ENCODE measurements around the gene WDFY4. TPM values are rescaled to one million over a fixed set of nuclear protein-coding genes. Genes with fewer than 3 reads are reported as not detected.
A peak's percentile ranks its signal among the peaks of the same experiment; 100 is the strongest.

WDFY4 gene
- total RNA-seq, 4 donors from 2014 or later: 0.60 to 20.6 (median 5.1) TPM

DNA sequence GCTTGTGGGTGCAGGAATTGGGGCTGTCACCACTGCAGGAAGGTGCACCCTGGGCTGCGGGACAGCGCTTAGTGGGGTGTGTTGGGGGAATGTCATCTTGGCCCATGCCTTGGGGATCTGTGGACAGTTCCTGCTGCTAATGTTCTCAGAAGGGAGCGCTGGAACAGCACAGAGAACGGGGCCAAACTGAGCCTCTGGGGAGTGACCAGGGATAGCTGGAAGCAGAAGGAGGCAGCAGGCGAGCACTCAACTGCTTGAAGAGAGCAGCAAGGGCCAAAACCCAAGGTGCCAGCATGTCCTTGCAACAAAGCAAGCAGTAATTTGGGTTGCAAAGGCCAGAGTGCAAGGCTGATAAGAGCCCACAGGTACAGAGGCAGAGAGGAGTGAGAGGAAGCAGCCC, 31.3 kb upstream of the WDFY4 start:
- intact Hi-C loops (cut with DNase I; ENCODE audit: low total_unique reads): loop anchor here (10.0 kb wide), 1 partner anchor 289 kb away; no protein-coding TSS in a partner anchor
- no peak overlapping the region for H3K4me3 ChIP-seq
- TF ChIP-seq, protein P1, sequence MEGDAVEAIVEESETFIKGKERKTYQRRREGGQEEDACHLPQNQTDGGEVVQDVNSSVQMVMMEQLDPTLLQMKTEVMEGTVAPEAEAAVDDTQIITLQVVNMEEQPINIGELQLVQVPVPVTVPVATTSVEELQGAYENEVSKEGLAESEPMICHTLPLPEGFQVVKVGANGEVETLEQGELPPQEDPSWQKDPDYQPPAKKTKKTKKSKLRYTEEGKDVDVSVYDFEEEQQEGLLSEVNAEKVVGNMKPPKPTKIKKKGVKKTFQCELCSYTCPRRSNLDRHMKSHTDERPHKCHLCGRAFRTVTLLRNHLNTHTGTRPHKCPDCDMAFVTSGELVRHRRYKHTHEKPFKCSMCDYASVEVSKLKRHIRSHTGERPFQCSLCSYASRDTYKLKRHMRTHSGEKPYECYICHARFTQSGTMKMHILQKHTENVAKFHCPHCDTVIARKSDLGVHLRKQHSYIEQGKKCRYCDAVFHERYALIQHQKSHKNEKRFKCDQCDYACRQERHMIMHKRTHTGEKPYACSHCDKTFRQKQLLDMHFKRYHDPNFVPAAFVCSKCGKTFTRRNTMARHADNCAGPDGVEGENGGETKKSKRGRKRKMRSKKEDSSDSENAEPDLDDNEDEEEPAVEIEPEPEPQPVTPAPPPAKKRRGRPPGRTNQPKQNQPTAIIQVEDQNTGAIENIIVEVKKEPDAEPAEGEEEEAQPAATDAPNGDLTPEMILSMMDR (IDR thresholded peaks at IDR 0.05): no peak
- TF ChIP-seq EP300 (IDR thresholded peaks at IDR 0.05; ENCODE audit: low read depth) (no peak), POLR2AphosphoS5 (IDR thresholded peaks at IDR 0.05) (no peak), POLR2A (IDR thresholded peaks at IDR 0.05) (no peak)
- peaks cover 7% of the 10 kb centered on the region for H3K27me3 ChIP-seq
- in situ Hi-C loops (cut with MboI; ENCODE audit: low pct_ligation_motif_present in 1 of 4, low pct_unique_long_range_greater_than_20kb in 1 of 4, low sequenced_read_pairs in 3 of 4): loop anchor here (10.0 to 25.0 kb wide), 4 partner anchors 99 to 859 kb away; no protein-coding TSS in a partner anchor
- H3K27ac ChIP-seq: no peak overlapping the region
- H3K4me1 ChIP-seq: peaks cover 0 to 16% (median 14%) of the 10 kb centered on the region in 4 donors
- H3K9me3 ChIP-seq: no peaks in the 10 kb centered on the region
- 72% methylated on average over 5 of the region's 5 CpGs; no CpG with 5 or more reads in 1 of the 2 donors for WGBS, 2 donors (ENCODE audit: low coverage in 1 of 2)
- no peak for DNase-seq
- H3K36me3 ChIP-seq: no peaks in the 10 kb centered on the region

DNA sequence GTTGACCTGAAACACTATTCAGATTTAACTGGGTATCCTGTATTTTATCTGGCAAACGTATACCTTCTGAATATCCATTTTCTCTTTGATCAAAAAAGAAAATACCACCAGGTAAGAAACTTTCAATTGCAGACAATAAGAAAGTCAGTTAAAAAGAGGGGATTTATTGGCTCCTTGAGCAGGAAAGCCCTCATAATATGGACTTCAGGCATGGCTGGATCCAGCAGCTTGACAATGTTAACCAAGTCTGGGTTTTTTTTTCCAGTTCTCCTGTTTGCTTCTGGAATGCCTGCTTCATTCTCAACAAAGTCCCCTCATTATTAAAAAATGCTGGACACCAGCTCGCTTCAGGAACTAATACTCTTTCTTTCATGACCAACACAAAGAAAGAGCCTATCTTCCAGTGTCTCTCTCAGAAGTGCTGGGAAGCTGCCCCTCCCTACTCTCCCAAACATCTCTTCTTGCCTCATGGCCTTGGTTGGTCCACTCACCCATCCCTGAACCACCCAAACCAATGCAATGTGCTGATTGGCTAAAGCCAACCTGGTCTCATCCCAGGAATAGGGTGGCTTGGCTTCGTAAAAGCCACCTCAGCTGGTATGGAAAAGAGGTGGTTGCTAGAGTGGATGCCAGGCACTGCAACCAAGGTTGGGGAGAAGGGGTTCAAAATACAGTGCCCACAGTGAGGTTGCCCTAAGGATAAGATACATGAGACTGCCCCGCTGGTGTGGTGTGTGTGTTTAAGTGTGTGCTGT, 30.6 kb upstream of the WDFY4 start:
- peaks cover 7% of the 10 kb centered on the region for H3K27me3 ChIP-seq
- intact Hi-C loops (cut with DNase I; ENCODE audit: low total_unique reads) (loop anchor here (10.0 kb wide), 1 partner anchor 289 kb away; no protein-coding TSS in a partner anchor), in situ Hi-C loops (cut with MboI; ENCODE audit: low pct_ligation_motif_present in 1 of 4, low pct_unique_long_range_greater_than_20kb in 1 of 4, low sequenced_read_pairs in 3 of 4) (loop anchor here (10.0 to 25.0 kb wide), 4 partner anchors 99 to 858 kb away; no protein-coding TSS in a partner anchor)
- DNase-seq: no peak
- 89 to 97% methylated on average over 3 to 4 of the region's 4 CpGs for WGBS, 2 donors (ENCODE audit: low coverage in 1 of 2)
- H3K4me3 ChIP-seq: no peak overlapping the region
- H3K9me3 ChIP-seq: no peaks in the 10 kb centered on the region
- TF ChIP-seq POLR2AphosphoS5 (IDR thresholded peaks at IDR 0.05) (no peak), POLR2A (IDR thresholded peaks at IDR 0.05) (no peak), EP300 (IDR thresholded peaks at IDR 0.05; ENCODE audit: low read depth) (no peak)
- TF ChIP-seq, protein P1 (IDR thresholded peaks at IDR 0.05): no peak
- peaks cover 0 to 16% (median 14%) of the 10 kb centered on the region in 4 donors for H3K4me1 ChIP-seq
- H3K27ac ChIP-seq: no peak overlapping the region
- no peaks in the 10 kb centered on the region for H3K36me3 ChIP-seq

DNA sequence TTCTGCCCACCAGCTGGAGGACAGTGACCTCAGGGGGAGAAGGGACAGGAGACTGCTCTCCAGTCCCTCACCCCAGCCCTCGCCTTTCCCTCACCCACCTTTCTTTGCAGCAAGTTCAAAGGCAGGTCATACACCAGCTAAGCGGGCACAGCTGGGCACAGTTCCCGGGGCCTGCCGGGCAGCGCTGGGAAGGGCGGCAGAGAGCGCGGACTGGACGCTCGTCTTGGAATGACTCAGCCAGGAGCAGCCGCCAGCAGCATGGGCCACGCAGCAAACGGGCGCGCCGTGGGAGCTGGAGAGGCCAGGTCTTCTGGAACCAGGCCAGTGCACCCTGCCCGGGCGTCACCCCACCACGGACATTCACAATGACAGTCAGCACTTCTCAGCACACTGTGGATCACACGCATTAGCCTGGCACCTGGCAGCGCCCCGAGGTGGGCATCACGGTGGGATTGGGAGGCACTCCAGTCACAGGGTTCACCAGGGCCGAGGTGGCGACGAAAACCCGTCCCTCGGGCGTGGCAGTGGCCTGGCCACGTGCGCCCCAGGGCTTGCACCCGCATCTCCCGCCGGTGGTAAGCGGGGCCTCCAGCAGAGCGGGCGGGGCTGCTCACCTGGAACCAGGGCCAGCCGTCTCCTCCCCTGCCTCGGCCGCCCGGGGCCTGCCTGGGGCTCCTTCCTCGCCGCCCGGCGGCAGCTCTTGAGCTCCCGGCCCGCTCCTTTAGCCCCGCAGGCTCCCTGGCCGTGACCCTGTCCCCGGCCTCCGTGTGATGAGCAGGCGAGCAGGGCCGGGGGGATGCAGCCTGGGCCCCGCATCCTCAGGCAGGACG, 29.0 kb upstream of the WDFY4 start:
- 18 to 29% methylated on average over 1 to 38 of the region's 55 CpGs for WGBS, 2 donors (ENCODE audit: low coverage in 1 of 2)
- in situ Hi-C loops (cut with MboI; ENCODE audit: low pct_ligation_motif_present in 1 of 4, low pct_unique_long_range_greater_than_20kb in 1 of 4, low sequenced_read_pairs in 3 of 4): loop anchor here (5.0 to 25.0 kb wide), 5 partner anchors 101 to 857 kb away; no protein-coding TSS in a partner anchor
- Histone ChIP-seq H3K9me3 (no peaks in the 10 kb centered on the region), H3K36me3 (no peaks in the 10 kb centered on the region), H3K4me1 (peaks cover 0 to 16% (median 14%) of the 10 kb centered on the region in 4 donors), H3K4me3 (peak overlapping the region; percentile 22 to 54 (median 39)), H3K27ac (peak overlapping the region; percentile 8 to 45 (median 20)), H3K27me3 (peaks cover 7% of the 10 kb centered on the region)
- TF ChIP-seq POLR2AphosphoS5 (IDR thresholded peaks at IDR 0.05) (peak in 1 of 3 donors; percentile 42), EP300 (IDR thresholded peaks at IDR 0.05; ENCODE audit: low read depth) (no peak)
- DNase-seq: peak; percentile 69
- intact Hi-C loops (cut with DNase I; ENCODE audit: low total_unique reads): loop anchor here (2.0 to 10.0 kb wide), 2 partner anchors 105 to 291 kb away; no protein-coding TSS in a partner anchor

DNA sequence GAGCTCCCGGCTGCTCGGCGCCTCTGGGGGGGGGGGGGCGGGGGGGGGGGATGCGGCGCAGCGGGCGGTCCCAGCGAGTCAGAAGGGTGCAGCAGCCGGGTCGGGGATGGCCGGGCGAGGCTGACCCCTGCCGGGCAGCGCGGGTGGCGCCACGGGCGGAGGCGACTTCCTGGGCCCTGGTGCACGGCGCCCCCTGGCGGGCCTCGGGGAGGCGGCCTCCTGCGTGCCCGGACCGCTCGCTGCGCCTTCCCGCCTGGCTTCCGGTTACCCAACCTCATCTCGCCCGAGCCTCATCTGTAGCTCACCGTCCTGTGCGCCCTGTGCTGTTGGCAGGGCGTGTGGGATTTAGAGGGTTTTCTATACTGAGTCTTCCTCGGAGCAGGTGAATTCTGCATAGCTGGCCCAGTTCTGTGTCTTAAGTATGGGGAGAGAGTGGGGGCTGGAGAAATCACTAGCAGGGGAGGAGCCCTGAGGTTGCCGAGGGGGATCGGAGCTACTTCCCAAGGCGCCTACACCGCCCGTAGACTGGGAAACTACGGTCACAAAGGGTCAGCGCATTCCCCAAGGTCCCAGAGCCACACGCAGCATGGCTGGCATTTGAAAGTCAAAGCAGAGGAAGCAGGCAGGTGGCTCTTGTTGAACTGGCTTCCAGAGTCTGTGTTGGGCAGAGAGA, 28.3 kb upstream of the WDFY4 start:
- WGBS, 2 donors (ENCODE audit: low coverage in 1 of 2): 2% methylated on average over 40 of the region's 46 CpGs; no CpG with 5 or more reads in 1 of the 2 donors
- DNase-seq: peak; percentile 93

More for the DNA sequence above, 28.3 kb upstream of the WDFY4 start:
- H3K4me3 ChIP-seq: peak overlapping the region in 3 of 4 donors; percentile 31 to 54 (median 47)
- peaks cover 0 to 16% (median 14%) of the 10 kb centered on the region in 4 donors for H3K4me1 ChIP-seq
- in situ Hi-C loops (cut with MboI; ENCODE audit: low pct_ligation_motif_present in 1 of 4, low pct_unique_long_range_greater_than_20kb in 1 of 4, low sequenced_read_pairs in 3 of 4): loop anchor here (5.0 to 25.0 kb wide), 5 partner anchors 102 to 856 kb away; no protein-coding TSS in a partner anchor
- intact Hi-C loops (cut with DNase I; ENCODE audit: low total_unique reads): loop anchor here (2.0 to 10.0 kb wide), 2 partner anchors 106 to 292 kb away; no protein-coding TSS in a partner anchor
- peaks cover 7% of the 10 kb centered on the region for H3K27me3 ChIP-seq
- H3K27ac ChIP-seq: peak overlapping the region in 3 of 4 donors; percentile 9 to 45 (median 31)
- H3K9me3 ChIP-seq: no peaks in the 10 kb centered on the region
- TF ChIP-seq, protein P1 (IDR thresholded peaks at IDR 0.05): peak; percentile 66 to 99 (median 96)
- no peak for TF ChIP-seq POLR2AphosphoS5 (IDR thresholded peaks at IDR 0.05)
- no peaks in the 10 kb centered on the region for H3K36me3 ChIP-seq
